A673 (cell line): ENCODE measurements around the gene IL20RA.

Experiments
- EZH2 ChIP-seq: fragments of 200-600 bp; sonication (generic); IDR thresholded peaks from 2 replicates; pipeline ENCODE4 v1.6.1; 2017; ENCODE audit warnings: borderline replicate concordance, low read depth, mild to moderate bottlenecking, mixed read lengths, antibody characterized with exemption, low read length; ENCODE audit not compliant: poor library complexity, severe bottlenecking
- TF ChIP-seq, protein P1 (sequence below): fragments of 300-800, 200-600 bp; sonication (generic); conservative IDR thresholded peaks from 2 replicates; pipeline ENCODE4 v1.5.1; 2017; ENCODE audit warnings: low read depth, mild to moderate bottlenecking, antibody characterized with exemption, low read length, moderate library complexity, mixed read lengths

DNA sequence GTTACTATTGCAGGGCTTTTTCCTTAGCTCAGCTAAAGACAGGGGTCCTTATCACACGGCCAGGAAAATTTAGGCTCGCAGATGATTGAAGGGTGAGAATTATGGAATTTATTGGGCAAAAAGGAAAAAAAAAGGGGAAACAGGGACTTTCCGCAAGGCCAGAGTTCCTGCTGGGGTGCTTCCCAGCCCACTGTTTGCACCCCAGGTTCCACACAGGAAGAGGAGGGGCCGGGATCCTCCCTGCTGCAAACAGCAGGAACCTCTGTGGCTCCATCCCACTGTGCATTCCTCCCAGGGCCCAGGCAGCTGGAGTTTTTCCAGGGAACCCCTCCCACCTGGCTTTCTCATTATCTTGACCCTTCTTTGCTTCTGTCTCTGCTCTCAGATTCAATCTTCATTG, 35.9 kb upstream of the IL20RA start:
- TF ChIP-seq, protein P1, sequence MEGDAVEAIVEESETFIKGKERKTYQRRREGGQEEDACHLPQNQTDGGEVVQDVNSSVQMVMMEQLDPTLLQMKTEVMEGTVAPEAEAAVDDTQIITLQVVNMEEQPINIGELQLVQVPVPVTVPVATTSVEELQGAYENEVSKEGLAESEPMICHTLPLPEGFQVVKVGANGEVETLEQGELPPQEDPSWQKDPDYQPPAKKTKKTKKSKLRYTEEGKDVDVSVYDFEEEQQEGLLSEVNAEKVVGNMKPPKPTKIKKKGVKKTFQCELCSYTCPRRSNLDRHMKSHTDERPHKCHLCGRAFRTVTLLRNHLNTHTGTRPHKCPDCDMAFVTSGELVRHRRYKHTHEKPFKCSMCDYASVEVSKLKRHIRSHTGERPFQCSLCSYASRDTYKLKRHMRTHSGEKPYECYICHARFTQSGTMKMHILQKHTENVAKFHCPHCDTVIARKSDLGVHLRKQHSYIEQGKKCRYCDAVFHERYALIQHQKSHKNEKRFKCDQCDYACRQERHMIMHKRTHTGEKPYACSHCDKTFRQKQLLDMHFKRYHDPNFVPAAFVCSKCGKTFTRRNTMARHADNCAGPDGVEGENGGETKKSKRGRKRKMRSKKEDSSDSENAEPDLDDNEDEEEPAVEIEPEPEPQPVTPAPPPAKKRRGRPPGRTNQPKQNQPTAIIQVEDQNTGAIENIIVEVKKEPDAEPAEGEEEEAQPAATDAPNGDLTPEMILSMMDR, result no peak
- TF ChIP-seq EZH2, result no peak
